Activated CD4-positive, alpha-beta T cell treated with anti-CD3 and anti-CD28 coated beads, Interleukin-2, amount 50 U/mL, for 16 hours (primary cell): ENCODE measurements around the gene RAD51B.
"Not testable (repeated sequence)": the region's sequence is repeated elsewhere in the genome, so short reads cannot be mapped to it uniquely, and the experiment has no call there.

Experiments
- DNase-seq: peaks from one replicate; pipeline ENCODE4 v3.0.0-alpha.2; 2020

Gene RAD51B

DNA sequence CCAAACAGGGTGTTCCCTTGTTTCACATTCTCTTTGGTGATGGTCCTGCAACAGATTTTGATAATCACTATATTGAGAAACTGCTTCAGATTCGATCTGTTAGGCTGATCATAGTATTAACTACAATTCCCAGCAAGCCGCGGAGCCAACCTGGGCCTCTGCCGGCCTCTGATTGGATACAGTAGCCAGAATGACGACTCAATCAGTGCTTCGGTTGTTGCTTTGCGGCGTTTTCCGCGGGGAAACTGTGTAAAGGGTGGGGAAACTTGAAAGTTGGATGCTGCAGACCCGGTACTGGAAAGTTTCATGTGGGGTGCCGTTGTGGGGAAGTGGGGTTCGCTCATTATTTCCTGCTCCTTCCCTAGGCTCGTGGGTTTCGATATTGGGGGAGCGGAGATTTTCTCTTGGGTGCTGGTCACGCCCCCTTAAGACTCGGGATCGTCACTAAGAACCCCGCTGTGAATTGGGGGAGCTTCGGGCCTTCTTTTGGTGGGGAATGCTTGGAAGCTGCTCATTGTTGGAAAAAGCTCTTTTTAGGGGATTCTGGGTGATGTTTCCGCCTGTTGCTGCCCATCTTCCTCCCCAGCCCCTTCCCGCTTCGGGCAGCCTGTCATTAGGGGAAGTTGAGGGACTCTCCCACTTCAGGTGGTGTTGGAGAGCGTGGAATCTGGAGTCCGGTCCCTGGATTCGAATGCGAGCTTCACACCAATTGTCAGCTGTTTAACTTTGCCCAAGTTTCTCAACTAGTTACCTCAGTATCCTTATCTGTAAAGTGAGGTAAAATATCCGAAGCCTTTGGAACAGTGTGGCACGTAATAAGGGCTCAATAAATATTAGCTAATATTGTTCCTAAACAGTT is at the start of gene RAD51B:
Gene RAD51B, plus strand, starts transcription at position 217 of the 859 bp plus-strand sequence.
- peak; percentile 91 for DNase-seq

DNA sequence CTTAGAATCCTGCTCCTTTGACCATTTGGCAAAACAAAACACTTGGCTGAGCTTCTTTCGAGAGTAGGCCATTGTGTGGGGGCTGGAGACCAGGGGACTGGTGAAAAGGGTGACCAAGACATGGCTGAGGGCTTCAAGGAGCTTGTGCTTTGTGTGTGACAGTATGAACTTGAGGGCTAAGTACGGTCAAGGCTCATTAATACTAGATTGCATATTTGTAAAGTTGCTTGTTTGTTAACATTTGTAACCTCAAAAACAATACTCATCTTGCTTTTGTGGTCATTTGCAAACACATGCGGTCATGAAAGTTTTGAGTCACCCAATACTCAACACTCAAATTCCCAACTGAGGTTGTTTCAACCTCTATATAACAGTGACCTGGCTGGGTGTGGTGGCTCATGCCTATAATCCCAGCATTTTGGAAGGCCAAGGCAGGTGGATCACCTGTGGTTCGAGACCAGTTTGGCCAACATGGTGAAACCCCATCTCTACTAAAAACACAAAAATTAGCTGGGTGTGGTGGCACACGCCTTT is 45.7 kb upstream of the RAD51B start:
- DNase-seq = no peak

DNA sequence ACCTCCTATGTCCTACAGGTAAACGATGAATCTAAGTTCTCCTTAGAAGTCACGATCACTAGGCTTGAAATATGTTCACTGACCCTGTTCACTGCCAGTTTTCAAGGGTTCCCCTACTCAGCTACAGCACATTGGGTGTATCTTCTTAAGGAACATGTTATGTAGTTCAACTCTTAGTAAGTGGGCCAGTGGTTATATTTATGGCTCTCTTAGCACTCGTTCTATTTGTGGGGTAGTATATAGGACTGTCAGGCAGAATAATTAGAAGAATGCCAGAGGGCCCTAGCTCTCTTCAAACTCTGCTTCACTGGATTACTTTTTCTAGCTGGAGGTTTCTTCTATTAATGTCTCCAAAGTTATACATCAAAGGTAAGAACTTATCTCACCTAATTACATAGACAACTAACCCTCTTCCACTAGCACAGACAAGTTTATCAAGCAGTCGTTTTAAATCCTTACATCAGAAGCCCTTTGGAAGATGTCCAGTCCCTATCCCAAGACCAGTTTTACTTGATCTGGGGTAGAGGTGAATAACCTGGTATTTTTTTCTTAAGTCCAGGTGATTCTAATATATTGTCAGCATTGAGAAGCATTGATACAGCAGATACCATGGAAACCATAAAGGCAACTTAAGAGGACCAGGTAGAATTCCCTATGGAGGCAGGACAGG is 42.8 kb upstream of the RAD51B start:
- no peak for DNase-seq

DNA sequence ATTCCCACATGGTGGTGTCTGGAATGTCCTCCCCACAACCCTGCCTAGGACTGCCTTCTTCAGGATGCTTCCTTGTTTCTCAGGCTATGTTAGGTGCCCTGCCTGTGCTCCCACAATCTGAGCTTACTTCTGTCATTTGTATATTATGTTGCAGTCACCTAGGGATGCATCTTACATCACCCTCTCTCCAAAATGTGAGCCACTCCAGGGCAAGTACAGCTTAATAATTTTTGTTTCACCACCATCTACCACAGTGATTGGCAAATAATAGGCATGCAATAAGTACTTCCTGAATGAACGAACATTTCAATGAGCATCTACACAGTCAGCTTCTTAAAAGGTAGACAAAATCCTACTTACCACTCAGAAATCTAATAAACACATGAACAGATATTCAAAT is 40.8 kb upstream of the RAD51B start:
- no peak for DNase-seq

DNA sequence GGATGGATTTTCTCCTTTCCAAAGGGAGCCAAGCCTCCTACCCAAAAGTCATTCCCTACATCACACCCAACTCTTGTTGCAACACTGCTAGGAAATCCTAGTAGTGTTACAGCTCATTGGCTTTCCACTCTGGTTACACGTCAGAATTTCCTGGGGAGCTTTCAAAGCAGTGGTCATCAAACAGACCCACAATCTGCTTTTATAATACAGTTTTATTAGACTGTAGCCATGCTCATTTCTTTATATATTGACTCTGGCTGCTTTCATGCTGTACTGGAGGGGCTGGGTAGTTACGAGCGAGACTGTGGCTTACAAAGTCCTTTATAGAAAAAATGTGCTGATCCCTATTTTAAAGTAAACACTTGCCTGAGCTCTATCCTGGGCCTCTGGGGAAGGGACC is 37.5 kb upstream of the RAD51B start:
- no peak for DNase-seq

DNA sequence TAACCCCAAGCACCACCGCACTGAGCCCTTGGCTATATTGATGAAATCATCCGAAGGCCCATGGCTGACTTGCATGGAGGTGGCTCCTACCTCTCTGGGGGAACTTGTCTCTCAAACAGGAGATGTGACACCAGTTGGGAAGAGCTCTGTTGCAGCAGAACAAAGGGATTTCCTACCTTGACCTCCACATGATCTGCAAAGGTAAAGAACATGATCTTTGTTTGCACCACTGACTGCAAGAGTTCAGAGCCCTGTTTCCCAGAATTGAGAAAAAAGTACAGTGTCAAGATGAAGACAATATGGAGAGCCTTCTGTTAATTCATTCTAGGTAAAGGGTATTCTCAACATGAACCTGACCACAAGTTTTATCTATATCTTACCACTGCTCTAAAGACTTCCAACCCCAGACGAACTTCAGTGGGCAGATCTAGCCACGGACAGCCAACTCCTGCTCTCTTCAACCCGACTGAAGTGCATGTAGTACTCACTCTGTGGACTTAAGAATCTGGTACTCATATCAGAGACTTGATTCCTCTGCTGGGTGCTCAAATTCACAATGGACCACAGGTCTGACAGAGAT is 35.2 kb upstream of the RAD51B start:
- no peak for DNase-seq

DNA sequence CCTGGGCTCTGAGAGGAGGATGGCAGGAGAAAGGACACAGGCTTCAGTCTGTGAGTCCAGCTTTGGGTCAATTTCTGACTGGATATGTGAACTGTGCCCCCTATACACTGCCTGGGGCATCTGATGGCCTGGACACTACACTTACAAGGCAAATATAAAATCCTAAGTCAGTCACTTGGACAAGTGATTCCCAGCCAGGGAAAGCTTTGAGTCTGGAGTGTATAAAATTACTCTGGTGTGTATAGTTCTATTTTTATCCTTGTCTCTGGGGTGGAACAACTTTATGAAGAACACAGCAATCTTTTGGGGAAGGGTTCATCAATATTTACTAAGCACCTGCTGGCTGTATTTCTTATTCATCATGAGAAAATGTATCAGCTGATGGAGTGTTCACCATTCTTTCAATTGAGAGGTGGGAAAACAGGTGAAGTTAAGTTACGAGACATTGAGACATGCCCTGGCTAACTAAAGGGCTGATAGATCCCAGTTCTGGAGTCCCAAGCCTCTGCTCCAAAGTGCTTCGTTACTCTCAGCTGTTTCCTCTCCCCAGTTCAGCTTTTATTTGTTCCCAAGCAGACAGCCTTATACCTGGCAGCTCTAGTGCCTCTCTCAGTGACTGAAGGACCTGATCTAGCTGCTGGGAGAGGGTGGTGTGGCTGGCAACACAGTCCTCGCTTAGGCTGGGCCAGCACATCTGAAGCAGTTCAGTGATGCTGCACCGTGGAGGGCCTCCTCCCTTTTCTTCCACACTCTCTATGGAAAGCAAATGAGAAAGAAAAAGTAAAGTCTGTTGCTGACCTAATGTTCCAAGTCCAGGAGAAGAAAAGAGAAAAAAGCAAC is 34.1 kb upstream of the RAD51B start:
- no peak for DNase-seq

DNA sequence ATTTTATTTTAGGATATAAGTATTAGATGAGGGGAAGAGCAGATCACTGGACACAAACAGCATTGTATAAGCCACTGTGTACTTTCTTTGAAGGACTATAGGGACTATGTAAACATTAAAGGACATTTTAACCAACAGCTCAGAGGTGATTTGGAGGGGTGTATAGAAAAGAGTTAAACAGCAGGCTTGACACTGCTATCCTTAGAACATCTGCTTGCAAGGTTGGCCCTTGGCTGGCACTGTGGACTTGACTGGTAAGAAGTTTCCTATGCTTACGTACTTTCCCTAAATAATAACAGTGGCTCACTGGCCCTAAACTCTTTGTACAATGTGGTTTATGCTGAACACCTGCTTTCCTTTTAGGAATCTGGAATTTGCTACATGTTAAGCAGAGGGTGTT is 31.9 kb upstream of the RAD51B start:
- no peak for DNase-seq

DNA sequence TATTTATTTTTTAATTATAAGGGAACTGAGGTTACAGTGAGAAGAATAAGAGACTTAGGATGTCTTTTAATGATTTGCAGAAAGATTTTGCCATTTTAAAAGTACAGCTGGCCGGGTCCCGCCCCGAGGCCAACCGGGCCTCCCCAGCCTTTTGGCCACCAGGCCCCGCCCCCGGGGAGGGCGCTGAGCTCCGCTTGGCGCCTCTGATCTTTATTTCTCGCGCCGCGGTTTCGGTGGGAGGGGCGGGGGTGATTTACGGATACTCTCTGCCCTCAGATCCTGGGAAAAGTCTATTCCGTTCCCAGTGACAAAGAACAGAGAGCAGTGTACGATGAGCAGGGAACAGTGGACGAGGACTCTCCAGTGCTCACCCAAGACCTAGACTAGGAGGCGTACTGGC is 20.8 kb upstream of the RAD51B start:
- no peak for DNase-seq

DNA sequence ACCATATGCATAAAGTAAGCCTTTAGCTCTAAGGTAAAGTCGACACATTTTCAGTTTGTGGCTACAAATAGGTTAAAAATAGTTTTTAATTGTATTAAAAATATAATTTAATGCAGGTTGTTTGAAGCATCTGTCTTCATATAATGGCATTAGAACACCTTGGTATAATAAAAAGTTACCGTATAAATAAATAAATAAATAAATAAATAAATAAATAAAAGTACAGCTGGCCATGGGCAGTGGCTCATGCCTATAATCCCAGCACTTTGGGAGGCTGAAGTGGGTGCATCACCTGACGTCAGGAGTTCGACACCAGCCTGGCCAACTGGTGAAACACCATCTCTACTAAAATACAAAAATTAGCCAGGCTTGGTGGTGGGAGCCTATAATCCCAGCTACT is 18.8 kb upstream of the RAD51B start:
- no peak for DNase-seq

DNA sequence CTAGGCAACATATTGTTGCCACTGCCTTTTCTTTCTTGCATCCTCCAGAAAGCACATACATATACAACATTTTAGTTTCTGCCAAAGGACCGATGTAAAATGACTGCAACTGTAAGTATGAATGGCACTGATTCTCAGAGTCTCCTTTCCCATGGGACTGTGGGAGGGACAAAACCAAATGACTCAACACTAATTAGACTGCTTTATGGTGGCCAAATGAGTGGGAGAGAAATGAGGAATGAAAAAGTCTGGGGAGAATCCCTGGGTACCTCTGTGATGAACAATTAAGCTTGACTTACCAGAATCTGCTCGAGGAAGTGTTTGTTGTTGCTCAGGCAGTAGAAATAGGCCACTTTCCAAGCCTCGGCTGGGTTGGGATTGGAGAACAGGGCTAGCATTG is 13.3 kb upstream of the RAD51B start:
- no peak for DNase-seq

DNA sequence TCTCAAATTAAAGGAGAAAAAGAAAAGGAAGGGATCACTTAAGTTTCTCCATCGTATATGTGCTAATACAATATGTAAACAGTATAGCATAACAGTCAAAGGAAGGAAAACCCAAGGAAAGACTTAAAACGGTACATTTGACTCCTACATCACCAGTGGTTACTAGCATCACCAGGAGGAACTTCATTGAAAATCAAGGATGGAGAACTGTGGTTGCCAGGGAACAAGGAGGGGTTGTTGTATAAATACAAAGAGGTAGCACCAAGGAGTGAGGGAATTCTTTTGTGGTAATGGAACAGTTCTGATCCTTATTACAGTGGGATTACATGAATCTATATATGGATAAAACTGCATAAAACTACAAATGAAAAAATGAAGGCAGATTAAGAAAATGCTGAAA is 4.8 kb upstream of the RAD51B start:
- no peak for DNase-seq

DNA sequence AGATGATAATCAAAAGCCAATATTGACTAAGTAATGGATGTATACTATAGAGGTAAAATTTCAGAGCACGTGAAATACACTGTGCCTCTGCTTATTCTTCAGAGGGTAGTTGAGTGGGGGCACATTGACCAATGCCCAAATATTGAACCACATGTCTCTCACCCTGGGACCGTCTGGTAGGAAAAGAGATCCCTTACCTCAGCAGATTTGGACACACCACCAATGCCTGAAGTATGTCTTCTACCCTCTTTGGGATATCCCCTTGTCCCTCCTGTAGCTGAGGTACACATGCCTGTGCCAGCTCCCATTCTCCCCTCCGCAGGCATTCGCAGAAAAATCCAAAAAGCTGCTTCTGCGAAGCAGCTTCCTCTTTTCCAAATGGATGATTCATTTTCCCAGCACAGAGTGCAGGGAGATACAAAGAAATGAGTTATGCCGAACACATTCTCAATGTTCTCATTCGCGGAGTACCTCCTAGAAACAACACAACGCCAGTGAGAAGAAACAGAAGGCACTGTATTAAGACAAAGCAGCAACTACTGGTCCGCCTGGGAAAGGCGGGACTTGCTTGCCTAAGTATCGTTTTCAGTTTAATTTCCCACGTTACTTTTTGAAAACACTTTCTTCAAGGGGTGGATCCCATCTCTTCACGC is 3.9 kb upstream of the RAD51B start:
- no peak for DNase-seq

DNA sequence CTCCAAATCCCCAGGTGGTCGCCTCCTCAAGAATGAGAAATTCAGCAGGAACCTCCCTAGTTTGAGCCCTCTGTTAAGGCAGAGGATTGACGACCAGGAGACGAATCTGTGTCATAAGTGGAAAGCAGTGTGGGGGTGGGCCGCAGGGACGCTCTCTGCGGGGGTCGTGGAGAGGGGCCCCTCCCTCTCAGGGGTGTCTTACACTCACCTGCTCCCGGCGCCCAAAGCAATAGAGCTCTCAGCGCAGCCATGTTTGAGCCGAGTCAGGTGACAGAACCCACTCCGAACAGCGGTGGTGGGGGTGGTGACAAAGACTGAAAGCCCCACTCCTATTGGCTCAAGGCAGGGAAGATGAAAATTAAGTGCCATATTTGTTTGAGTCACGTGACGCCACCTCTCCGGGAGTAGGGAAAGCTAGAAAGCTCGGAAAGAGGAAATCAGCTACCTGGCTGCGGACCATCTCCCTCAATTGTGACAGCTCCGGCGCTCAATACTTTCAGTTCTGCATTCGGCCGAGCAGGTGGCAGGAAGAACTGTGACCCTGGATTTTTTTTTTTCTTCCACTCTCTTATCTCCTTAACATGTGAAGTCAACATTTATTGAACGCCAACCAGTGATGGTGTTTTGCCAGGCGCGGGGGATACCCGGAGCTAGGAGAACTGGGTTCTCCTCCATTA is 3.1 kb upstream of the RAD51B start, which contains the start of gene ZFYVE26:
Gene ZFYVE26, minus strand, starts transcription at position 265 of the 677 bp plus-strand sequence. CDS start 627 bp downstream, outside the sequence.
- peak; percentile 95 for DNase-seq

DNA sequence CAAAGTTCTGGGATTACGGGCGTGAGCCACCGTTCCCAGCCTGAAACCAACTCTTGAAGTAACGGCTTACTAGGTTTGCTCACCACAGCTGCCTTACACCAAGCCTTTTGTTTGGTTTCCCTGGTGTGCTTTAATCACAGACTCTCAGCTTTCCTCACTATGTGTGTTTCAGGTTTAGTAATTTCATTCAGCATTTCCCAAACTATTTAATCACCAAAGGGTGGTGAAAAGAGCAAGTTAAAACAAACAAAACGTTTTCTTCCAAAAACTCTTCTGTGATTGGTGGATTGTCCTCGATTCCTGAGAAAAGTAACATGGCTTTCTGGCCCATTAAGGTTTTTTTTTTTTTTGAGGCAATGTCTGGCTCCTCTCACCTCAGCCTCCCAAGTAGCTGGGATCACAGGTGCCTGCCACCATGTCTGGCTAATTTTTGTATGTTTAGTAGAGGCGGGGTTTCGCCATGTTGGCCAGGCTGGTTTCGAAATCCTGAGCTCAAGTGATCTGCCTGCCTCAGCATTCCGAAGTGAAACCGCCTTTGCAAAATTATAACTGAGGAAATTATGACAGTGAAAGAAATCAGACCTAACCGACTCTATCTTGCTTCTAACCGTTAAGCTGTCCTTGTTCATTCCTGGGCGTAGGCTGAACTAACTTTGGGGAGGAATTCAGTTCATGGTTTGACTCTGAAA is 1.7 kb upstream of the RAD51B start:
- no peak for DNase-seq

DNA sequence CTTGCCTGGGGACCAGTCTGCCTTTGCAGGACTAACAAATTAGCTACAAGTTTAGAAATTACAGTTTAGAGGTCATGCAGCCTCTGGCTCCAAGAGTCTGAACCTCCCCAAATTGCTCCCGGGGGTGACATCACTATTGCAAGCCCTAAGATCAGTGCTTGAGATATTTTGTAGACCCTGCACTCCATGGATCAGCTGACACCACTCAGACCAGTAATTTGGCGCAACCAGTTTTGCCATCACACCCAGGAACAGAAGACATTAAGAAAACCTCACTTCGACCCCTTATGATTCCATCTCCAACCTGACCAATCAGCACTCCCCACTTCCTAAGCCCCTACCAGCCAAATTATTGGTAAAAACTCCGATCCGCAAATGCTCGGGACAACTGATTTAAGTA is 1.1 kb upstream of the RAD51B start:
- not testable (repeated sequence) for DNase-seq

DNA sequence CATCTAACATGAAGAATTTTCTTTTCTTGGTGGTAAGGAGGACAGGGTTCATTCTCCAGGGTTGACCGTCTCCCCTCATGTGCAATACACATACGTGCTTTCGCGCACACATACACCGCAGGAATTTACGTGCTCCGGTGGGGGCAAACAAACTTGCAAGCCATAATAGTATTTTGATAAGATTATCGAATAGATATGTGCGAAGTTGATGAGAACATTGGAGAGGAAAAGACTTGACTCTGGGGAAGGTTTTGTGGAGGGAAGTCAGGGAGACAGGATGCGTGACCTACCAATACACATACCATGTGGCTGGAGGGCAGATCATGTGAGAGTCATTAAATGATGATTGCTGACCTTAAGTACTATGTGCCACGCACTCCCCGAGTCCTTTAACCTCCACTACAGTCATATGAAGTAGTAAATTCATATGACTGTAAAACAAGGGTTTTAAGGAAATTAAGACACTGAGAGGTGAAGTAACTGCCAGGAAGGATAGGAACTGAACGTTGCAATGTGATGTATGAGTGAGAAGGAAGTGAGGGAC is 921 bp downstream of the RAD51B start:
- DNase-seq = peak; percentile 47

DNA sequence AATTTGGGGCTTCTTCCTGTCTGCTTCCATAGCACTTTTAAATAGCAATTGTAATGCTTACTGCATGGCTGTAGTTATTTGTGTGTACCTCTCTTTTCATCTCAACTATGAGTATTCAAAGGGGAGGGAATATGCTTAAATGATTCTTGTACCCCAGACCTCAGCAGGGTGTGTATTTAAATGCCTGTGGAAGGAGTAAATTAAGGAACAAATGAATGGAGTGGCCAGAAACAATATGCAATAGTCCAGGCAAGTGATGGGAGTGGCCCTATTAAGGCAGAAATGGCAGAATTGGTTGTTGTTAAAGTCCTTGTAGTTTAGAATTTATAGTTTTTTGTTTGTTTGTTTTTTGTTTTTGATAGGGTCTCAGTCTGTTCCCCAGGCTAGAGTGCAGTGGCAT is 1.5 kb downstream of the RAD51B start:
- DNase-seq = no peak

DNA sequence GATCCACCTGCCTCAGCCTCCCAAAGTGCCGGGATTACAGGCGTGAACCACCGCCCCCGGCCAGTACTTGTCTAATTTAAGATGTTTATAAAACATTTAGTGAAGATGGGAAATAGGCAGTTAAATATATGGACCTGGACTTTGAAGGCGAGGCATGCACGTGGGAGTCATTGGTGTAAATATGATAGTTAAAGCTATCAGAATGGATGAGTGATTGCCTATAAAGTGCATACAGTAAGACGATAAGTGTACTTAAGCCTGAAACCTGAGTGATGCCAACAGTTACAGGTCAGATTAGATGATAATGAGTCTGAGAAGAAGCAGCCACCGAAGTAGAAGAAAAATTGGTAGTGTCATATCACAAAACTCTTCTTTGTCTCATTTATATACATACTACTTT is 11.5 kb downstream of the RAD51B start:
- DNase-seq = no peak

DNA sequence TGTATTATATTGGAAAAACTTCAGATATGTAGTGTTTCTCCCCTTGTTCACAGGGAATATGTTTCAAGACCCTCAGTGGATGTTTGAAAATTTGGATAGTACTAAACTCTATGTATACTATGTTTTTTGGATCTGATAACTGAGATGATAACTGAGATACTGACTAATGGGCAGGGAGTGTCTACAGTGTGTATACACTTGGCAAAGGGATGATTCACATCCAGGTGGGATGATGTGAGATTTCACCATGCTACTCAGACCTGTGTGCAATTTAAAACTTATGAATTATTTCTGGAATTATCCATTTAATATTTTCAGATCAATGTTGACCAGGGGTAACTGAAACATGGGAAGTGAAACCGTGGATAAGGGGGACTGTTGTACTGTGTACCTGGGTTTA is 13.8 kb downstream of the RAD51B start:
- no peak for DNase-seq

DNA sequence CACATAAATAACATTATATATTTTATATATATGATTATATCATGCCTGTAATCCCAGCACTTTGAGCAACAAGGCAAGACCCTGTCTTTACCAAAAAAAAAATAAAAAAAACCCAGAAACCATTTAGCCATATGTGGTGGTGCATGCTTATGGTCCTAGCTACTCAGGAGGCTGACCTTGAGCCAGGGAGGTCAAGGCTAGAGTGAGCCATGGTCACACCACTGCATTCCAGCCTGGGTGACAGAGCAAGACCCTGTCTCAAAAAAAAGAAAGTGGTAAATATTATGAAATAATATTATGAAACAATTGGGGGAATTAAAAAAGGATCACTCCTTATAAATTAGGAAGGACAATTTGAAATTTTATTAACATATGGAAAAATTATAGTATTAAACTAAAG is 16.0 kb downstream of the RAD51B start:
- DNase-seq = no peak
